Ammon's horn (tissue), 1 donor: Measurements from ENCODE around the gene EPB41L3.
"Not testable (repeated sequence)": the region's sequence is repeated elsewhere in the genome, so short reads cannot be mapped to it uniquely, and the experiment has no call there.

Source experiments
- DNase-seq: peaks from one replicate; pipeline ENCODE4 v3.0.0-alpha.2; 2016; ENCODE audit warnings: low spot score

The EPB41L3 gene

DNA sequence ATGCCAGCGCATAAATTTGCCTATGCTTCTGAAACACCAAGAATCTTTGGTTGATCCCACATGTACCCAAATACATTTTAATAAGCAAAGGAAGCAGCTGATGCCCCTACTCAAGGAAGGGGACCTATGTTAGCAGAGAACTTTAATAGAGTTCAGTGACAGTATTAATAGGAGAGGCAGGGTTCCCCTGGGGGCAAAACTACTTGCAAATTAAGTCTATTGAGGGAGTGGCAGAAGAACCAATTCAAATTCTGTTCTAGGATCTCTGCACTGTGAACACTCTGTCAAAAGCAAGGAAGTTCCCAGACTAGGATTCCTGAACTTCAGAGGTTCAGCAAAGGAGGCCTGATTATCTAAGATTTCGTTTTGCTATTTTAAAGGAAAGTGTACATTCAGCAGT, 47.5 kb downstream of the EPB41L3 start:
- no peak for DNase-seq

DNA sequence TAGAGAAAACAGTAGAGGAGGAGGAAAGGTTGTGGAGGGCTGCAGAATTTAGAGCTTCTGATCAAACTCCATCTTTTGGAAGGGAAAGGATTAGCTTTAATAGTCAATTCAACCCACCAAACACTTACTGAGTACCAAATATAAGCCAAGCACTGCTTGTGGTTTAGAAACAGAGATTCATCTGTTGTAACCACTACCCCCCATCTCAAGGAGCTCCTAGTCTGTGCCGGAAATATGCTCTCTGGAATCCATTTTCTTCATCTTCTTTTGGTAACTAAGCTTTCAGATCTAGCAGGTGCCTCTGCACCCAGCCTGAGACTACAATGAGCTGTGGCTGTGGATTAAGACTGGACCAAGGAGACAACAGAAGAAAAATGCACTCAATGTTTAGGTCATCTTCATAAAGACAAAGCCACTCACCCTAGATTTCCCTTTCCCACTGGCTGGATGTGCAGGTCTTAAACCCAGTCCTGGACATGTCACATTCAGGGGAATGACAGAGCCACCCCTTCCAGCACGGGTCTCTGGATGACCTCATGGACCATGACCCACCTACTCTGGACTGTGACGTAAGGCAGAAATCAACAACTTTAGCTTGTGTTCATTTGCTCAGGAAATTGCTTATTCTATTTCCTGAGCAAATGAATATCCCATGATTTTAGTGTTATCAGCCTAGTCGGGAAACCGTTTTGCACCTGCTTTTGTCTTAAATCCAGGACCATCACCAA, 52.9 kb downstream of the EPB41L3 start:
- no peak for DNase-seq

DNA sequence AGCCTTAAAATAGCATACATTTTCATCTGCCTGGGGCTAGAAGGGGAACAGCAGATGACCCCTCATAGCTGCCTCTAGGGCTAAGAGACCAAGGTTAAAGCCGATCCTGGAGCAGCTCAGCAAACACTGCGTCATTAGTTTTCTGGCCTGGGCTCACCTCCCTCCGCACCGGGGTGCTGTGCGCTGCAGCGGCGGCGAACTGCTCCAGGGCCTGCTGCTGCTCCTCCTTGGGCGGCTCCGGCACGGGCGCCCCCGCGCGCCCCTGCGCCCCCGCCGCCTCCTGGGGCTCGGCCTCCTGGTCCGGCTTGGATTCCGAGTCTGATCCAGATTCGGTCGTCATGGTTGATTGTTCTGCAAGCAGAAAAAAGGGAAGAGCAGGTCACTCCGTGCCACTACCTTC, 55.0 kb downstream of the EPB41L3 start:
- DNase-seq, result peak; percentile 29

DNA sequence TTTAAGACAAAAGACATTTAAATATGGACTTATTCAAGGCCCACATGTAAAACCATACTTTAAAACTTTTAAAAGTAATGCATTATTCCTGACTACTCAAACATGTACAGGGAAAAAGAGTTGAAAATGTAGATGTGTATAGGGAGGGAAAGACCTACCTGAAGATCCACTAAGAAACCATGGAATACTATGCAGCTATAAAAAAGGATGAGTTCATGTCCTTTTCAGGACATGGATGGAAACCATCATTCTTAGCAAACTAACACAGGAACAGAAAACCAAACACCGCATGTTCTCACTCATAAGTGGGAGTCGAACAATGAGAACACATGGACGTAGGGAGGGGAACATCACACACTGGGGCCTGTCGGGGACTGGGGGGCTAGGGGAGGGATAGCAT, 55.8 kb downstream of the EPB41L3 start:
- DNase-seq, result not testable (repeated sequence)

DNA sequence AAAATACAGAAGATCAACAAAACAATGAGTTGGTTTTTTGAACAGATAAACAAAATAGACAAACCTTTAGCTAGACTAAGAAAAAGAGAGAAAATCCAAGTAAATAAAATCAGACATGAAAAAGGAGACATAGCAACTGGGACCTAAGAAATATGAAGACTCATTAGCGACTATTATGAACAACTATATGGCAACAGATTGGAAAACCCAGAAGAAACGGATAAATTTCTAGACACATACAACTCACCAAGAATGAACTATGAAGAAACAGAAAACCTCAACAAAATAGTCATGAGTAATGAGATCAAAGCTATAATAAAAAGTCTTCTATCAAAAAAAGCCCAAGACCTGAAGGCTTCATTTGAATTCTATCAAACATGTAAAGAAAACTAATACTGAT, 59.3 kb downstream of the EPB41L3 start:
- no peak for DNase-seq

DNA sequence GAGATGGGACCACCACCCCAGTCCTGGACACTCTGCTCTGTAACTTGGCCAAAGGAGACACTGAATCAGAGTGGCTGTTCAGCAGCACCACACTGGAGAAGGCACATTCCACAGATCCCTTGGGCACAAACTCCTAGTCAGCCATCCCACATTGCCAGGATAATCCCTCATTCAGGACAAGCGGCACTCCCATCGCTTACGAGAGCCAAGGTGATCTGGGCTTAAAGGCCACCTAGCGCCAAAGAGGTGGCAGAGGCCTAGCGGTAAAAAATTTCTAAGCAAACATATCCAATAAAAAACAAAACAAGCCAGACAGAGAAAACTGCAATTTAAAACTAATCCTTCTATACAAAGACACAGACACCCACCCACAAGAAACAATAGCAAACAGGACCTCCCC, 62.2 kb downstream of the EPB41L3 start:
- no peak for DNase-seq

DNA sequence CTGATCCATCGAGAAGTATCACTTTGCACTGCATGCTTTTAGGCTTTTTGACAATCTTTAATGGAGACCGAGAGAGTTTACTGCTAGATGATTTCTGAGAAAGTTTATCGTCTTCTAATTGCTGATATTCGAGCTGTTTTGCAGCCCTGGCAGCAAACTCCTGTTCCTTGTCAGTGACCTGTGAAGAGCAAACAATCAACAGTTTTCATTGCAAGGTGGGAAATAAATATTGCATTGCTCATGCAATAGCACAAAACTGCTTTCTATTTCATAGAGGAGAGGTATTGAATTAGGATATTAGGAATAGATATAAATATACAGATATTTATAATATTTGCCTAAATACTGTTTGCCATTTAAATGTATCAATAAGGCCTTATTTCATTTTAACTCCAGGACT, 65.5 kb downstream of the EPB41L3 start:
- DNase-seq, result no peak

DNA sequence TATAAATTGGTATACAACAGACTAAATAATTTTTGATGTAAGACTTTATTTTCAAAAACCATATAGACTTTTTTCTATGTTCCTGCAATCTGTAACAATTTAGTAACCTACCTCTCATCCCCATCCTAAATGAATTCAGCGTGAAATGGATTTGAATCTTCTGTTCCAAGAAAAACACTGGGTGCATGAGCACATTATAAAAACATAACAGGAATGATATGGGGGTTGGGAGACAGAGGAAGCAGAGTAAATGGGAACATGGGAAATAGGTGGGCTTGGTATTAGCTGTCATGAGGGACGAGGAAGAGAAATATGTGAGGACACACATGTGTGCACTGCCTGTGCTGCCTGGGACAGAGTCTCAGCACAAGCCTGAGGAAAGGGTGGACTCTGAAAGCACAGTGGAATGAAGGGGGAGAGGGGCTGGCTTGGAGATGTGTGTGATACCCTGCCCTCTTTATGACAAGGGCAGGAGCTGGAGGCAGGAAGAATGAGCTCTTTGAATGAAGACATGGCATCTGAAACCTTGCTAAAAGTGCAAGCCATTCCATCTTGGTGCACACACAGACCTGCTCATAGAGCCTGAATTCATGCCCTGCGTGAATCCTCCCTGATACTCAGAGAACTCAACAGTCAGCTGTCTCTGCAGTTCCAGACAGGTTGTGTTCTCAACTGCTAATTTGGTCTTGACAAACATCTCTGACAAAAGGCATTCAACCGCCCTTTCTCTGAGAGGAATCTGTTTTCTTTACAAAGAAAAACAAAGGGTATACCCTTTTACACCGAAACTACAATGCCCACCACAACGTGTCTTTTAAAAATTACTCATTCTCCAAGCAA, 66.6 kb downstream of the EPB41L3 start:
- no peak for DNase-seq

DNA sequence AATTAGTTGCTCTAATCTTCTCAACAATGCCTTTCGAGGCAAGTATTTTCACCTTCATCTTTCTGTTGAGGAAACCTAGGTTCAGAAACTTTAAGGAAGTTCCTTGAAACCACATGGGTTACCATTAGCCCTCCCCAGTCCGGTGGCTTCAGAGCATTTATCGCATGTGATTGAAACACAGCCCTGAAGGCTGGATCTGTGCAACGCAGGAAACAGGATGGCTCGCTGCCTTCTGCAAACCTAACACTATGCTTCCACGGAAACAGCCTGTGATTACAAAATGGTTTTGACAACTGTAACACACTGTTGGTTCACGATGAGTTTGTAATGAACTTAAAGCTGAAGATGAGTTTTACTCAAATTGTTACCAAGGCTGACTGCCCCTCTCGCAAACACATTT, 68.5 kb downstream of the EPB41L3 start:
- peak; percentile 71 for DNase-seq

DNA sequence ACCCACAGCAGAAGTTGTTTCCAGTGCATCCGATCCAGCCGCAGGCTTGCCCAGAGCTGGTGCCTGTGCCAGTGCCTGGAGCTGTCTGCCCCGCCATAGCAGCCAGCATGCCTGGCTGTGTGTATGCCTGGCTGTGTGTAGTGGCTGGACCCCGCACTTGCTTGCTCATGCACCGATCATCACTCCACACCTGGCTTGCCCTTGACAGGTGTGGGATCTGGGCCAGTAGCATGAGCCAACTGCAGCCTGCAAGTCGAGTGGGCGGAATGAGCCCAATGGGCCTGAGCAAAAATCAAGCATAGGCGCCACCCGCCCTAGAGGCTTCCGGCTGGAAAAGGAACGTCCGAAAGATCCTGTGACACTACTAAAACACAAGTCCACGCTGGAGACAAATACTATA, 74.5 kb downstream of the EPB41L3 start:
- DNase-seq, result no peak

DNA sequence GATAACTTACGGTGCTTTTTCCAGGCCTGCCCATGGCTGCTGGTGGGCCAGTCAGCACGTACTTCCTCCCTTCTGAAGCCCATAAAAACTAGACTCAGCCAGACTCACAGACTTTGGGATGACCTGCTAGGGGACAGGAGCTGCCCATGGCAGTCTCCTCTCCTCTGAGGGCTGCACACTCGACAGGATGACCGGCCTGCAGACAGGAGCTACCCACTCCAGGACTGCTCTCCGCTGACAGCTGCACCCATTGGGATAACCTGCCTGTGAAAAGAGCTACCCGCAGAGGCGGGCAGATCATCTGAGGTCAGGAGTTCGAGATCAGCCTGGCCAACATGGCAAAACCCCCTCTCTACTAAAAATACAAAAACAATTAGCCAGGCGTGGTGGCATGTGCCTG, 75.4 kb downstream of the EPB41L3 start:
- DNase-seq, result no peak

DNA sequence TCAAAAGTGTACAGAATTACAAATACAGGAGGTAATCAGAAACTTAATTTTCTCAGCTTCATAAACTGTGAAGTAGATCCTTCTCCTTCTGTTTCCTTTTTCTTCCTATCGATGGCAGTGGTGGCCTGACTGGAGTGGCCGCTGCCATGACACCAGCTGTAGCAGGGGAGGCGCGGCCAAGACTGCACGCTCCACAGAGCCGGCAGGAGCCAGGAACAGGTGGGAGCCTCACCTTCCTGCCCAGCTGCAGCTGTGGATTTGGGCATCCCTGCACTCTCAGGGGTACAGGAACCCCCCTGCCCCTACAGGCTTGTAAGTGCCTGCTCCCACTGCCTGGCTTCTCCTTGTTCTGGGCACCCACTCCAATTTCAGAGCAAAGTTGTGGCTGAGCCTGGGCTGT, 76.1 kb downstream of the EPB41L3 start:
- no peak for DNase-seq

DNA sequence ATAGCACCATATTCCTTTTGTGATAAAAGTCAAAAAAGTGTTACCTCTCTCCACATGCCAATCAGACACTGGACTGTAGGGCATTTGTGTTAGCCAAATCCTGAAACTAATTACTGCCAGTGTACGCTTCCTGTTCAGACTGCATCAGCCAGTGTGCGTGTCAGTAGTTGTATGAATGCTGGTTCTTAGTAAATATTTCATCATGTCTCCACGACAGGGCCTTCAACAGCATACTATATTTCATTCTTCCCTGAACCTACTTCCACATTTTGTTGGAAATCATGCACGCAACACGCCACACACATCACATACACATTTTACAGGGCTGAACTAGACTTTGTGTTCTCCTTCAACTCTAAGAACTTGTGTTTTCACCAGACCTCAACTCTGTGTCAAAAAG, 77.5 kb downstream of the EPB41L3 start:
- peak; percentile 18 for DNase-seq

DNA sequence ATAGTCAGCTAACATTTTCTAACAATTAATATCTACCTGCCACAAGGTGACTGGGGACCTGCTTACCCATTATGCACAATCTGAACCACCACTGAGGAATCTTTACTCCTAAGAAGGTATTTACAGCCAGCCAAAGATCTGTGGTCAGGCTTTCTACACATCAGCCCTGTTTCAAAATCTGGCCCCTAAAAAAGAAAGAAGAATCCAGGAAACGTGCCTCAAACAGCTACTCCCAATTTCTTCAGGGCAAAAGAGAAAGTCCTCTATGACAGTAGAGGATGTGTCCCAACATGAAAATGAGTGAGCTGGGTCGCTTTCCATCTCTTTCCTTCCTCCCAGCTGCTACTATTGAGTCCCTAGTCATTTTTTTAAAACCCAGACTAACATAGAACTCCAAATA, 79.5 kb downstream of the EPB41L3 start:
- no peak for DNase-seq

DNA sequence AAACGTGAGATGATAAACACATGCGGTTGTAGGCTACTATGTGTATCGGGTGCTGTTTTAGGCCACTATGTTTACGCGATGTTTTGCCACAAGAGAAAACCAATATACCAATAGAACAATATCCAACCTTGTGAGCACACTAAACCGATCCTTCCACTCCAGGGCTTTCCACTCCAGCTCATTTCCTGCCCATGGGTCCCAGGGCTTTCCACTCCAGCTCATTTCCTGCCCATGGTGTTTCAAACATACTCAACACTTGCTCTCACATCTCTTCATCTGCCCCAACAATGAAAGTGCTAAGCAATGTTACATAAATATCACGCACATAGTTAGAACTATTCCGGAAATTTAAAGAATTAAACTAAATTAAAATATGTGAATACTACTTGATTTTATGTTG, 80.0 kb downstream of the EPB41L3 start:
- no peak for DNase-seq

DNA sequence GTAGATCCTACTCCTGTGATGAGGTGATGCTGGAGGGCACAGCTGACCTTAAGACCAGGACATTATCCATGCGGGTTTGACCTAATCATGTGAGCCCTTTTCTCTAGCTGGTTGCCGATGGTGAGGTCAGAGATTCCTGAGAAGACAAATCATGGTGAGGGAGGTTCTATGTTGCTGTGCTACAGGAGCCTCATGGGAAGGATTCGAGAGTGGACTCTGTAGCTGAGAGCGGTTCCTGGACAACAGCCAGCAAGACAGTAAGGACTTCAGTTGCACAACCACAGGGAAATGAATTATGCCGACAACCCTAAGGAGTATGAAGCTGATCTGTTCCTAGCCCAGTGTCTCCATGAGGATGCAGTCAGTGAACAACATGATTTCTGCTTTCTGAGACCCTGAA, 80.4 kb downstream of the EPB41L3 start:
- no peak for DNase-seq

DNA sequence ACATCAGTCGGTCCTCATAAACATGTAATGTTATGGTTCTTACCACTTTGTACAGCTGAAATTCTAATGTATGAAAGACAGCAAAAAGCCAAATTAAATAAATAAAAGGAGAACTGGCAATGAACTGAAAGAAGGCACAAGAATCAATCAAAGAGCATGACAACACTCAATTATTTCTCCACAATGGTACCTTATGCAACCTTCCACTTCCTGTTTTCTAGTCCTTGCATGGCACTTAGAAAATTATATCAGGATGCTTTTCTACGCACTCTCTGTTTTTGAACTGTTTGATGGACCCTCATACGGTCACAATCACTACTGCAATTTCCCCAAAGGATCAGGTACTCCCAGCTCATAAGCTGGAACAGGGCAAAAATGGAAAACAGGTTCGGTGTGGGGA, 81.6 kb downstream of the EPB41L3 start:
- no peak for DNase-seq

DNA sequence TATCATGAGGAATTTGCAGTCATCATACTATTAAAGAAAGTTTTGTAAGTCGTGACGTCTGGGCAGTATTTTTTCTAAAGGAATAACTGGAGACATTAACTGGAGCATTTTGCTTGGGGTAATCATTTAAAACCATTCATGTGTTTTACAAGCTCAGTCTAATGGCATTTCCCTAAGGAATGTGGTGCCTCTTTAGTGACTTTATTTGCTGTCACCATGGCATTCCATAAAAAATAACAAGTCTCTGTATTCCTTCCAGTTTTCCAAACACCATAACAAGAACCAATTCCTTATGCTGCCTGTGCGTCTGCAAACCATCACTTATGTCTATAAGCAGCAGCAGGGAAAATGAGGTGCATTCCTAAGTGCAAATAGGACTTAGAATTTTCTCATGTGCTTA, 82.8 kb downstream of the EPB41L3 start:
- DNase-seq, result no peak

DNA sequence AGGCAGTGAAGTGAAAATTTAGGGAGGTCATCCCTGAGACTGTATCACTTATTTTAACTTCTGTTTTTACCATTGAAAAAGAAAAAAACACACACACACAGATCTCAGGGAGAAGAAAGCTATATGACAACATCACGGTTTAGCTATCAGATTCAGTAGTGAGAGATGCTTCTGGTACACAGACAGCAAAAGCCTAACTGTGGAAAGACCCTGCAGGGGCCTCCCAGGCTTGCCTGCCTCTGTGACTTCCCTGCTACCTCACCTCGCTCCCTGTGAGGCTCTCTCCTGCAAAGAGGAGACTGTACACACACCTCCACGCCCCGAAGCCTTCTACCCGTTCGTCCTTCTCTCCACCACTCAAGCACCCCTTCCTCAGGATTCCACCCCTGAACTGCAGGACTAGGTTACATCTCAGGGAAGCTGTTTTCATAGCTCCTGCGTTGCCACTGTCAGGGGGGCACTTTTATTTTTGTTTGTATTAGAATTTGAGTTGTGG, 86.3 kb downstream of the EPB41L3 start:
- no peak for DNase-seq

DNA sequence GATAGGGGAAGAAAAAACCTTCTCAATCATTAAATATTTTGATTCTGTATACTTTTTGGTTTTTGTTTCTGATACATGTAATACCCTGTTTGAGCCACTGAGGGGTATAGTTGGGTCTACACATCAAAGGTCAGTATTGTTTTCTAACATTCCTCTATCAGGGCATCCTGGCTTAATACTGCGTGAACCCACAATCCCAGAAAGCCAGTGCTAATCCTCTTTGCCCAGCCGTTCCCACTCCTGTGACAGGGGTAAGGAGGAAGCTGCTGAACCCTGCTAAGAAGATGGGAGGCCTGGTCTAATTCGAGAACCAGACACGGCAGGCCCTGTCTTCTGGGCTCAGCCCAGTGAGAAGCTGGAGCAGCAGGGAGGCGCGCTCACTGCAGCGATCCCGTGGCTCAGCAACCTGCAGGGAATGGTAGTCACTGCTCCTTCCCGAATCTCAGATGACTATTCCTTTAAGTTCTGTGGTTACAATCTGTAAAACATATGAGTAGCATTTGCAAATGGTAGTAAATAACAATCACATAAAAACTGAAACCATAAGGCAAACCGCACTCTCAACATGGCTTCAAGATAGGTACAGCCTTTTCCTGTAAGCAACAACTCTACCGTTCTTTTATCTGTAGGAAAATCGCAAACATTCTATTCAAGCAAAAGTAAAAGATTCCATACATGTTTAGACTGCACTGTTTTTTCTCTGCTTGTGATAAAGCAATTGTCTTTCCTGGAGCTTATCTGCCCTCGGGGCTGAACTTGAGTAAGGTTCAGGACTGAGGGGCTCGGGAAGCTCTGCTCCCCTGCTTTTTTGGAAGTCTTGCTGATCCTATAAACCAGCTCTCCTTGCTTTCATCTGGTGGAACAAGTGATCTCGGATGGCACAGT, 87.0 kb downstream of the EPB41L3 start:
- DNase-seq, result peak; percentile 56

DNA sequence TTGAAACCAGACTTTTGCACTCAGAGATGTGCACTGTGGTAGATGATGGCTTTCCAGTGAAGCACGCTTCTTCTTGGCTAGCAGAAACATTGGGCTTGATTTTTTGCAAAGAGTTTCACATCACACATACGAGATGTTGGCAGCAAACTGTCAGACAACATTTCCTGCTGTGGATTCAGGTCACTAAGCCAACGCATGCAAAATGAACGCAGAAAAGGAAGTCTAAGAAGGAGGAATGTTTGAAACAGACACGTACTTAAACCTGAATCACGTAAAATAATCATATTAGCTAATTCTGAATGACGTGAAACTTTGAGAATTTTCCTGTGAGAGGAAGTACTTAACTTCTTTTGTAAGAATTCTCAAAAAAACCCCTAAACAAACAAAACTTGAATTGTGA, 88.1 kb downstream of the EPB41L3 start:
- peak; percentile 59 for DNase-seq

DNA sequence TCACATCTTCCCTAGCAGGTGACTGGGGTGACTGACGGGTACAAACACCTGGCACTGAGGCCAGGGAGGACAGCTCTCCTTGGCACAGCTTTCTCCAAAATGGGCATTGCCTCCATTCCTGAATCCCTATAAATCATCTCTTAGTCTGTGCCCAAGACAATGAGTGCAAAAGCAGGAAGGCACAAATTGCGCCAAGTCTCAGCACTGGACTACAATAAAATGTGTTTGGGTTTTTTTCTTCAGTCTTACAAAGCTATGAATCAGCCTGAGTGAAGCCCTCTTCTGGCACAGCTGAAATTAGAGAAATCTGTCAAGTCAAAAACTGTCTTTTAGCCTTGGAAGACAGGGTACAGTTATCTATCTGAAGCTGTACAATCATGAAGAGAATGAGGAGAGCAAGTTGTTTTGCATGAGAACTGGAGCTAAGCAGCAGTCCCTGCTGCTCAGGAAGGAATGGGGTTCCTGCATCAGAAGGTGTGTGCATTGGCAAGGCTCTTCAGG, 90.8 kb downstream of the EPB41L3 start:
- no peak for DNase-seq
